Activated CD4-positive, alpha-beta memory T cell treated with anti-CD3 and anti-CD28 coated beads for 36 hours (primary cell): ENCODE data around the gene FBXO21. TPM values are rescaled to one million over a fixed set of nuclear protein-coding genes. Genes with fewer than 3 reads are reported as not detected.
"Not testable (repeated sequence)": the region's sequence is repeated elsewhere in the genome, so short reads cannot be mapped to it uniquely, and the experiment has no call there.

ENCODE experiments used
- CTCF ChIA-PET: fragments of 350-600 bp; sonication (Branson Sonifier 250); formaldehyde crosslinking; loops from one replicate; lab custom pipeline; 2021; ENCODE audit warnings: antibody characterized with exemption, inconsistent platforms; lab: Charles Lee
- POLR2A ChIA-PET: fragments of 350-600 bp; sonication (Branson Sonifier 250); formaldehyde crosslinking; loops from one replicate; lab custom pipeline; 2021; ENCODE audit warnings: antibody characterized with exemption; lab: Charles Lee
- DNase-seq: peaks from one replicate; pipeline ENCODE4 v3.0.0-alpha.2; 2020
- H3K27ac Mint-ChIP-seq: one replicate; pipeline ENCODE4 v1.8.0; 2021; ENCODE audit warnings: mixed read lengths
- H3K27me3 Mint-ChIP-seq: one replicate; pipeline ENCODE4 v1.8.0; 2021; ENCODE audit warnings: mixed read lengths
- H3K36me3 Mint-ChIP-seq: one replicate; pipeline ENCODE4 v1.8.0; 2021; ENCODE audit warnings: mixed read lengths
- H3K4me1 Mint-ChIP-seq: one replicate; pipeline ENCODE4 v1.8.0; 2021; ENCODE audit warnings: low read depth, mixed read lengths
- H3K4me3 Mint-ChIP-seq: one replicate; pipeline ENCODE4 v1.8.0; 2021; ENCODE audit warnings: mild to moderate bottlenecking, mixed read lengths
- H3K9me3 Mint-ChIP-seq: one replicate; pipeline ENCODE4 v1.8.0; 2021; ENCODE audit warnings: mixed read lengths
- intact Hi-C: fragments of 100-400 bp; cut with micrococcal nuclease; formaldehyde crosslinking; loops from one replicate; pipeline ENCODE4 v1.15.1; 2023
- total RNA-seq, 2 experiments: library from RNA; stranded (reverse); gene quantifications; one replicate each; pipeline ENCODE4 v1.2.3, GENCODE V29; 2021

The FBXO21 gene
- total RNA-seq, 2 experiments from 2014 or later: 23.3 to 23.7 TPM

DNA sequence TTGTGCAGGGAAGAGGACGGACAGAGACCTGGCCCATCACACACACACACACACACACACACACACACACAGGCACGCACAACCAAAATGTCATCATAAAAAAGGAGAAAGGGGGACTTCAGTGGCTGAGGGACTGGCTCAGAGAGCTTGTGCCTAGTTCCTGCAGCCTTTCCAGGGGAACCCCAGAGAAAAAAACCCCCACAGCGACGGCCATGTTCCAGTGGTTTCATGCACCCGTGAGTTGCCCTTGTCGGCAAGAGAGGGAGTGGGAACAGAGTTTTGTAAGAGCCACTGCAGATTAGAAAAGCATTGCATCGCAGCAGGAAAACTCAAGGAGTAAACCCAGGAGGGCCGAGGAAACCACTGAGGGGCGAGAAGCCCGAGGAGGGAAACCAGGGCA is 24.5 kb upstream of the FBXO21 start:
- intact Hi-C loops: no loop called here
- Mint-ChIP-seq H3K27me3 (peaks cover 4% of the 10 kb centered on the region), H3K36me3 (no peaks in the 10 kb centered on the region), H3K9me3 (no peaks in the 10 kb centered on the region), H3K27ac (no peak overlapping the region), H3K4me1 (no peaks in the 10 kb centered on the region), H3K4me3 (no peak overlapping the region)
- no peak for DNase-seq
- POLR2A ChIA-PET: no interaction called here
- CTCF ChIA-PET: interaction anchor here (0.6 to 1.5 kb wide), 2 partner anchors 373 to 641 kb away, joined by 3 read pairs; no protein-coding TSS in a partner anchor

DNA sequence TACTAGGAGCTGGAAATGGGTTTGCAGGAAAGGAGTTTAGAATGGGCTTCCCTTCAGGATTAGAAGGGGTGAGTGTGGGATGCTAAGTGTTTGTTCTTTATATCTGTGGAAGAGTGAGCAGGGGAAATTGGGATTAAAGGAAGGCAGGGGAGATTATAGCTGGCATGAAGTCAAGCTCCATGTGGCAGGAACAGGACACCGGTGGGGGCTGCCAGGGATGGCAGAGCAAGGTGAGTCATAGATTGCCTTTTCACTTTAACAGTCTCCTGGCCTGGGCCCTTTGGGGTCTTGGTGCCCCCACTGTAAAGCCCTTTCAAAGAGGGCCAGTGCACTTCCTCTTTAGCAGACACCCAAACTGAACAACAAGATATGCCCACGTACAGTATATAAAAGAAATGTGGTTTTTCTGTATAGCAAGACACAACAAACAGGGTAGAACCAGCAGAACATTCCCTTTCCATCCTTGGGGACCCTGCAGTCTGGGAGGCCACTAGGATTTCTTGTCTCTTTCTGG is 23.1 kb upstream of the FBXO21 start:
- CTCF ChIA-PET: interaction anchor here (0.7 to 4.4 kb wide), 6 partner anchors 23 to 636 kb away, joined by 3 to 32 read pairs (median 6); no protein-coding TSS in a partner anchor
- POLR2A ChIA-PET: no interaction called here
- H3K27me3 Mint-ChIP-seq: peaks cover 6% of the 10 kb centered on the region
- H3K27ac Mint-ChIP-seq: no peak overlapping the region
- H3K4me1 Mint-ChIP-seq: no peaks in the 10 kb centered on the region
- no peak overlapping the region for H3K4me3 Mint-ChIP-seq
- H3K9me3 Mint-ChIP-seq: no peaks in the 10 kb centered on the region
- DNase-seq: no peak
- intact Hi-C loops: no loop called here
- no peaks in the 10 kb centered on the region for H3K36me3 Mint-ChIP-seq

DNA sequence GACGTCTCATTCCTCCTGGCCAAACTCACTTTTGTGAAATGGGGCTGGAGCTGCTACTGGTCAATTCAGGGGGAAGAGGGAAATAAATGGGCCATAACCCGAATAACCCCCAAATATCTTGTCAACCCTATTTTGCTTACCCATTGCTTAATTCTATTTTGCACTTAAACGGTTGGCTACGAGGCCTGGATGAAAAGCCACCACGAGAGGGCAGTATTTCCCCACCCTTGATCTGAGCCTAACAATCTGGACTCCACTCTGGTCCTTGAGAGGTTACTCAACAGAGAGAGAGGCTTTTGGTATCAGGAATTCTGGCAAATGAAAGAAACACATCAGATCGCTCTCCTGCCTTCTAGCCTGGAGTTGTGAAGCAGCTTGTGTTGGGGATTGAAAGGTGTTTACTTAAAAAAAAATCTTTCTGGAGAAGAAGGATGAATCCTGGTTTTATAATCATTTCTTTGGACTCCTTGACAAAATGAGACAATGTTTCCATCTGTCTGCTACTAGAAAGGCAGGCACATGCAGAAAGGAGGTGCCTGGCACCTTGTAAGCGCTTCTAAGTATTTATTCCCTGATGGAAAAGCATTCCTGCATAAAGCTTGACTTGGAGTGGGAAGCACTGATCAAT is 22.4 kb upstream of the FBXO21 start:
- Mint-ChIP-seq H3K4me1 (no peaks in the 10 kb centered on the region), H3K4me3 (no peak overlapping the region), H3K27ac (no peak overlapping the region), H3K9me3 (no peaks in the 10 kb centered on the region), H3K36me3 (no peaks in the 10 kb centered on the region), H3K27me3 (peaks cover 7% of the 10 kb centered on the region)
- peak; percentile 75 for DNase-seq
- POLR2A ChIA-PET: no interaction called here
- intact Hi-C loops: loop anchor here (1.0 kb wide), 2 partner anchors 375 to 625 kb away; no protein-coding TSS in a partner anchor
- CTCF ChIA-PET: interaction anchor here (0.7 to 4.4 kb wide), 7 partner anchors 24 to 637 kb away, joined by 3 to 32 read pairs (median 6); no protein-coding TSS in a partner anchor

DNA sequence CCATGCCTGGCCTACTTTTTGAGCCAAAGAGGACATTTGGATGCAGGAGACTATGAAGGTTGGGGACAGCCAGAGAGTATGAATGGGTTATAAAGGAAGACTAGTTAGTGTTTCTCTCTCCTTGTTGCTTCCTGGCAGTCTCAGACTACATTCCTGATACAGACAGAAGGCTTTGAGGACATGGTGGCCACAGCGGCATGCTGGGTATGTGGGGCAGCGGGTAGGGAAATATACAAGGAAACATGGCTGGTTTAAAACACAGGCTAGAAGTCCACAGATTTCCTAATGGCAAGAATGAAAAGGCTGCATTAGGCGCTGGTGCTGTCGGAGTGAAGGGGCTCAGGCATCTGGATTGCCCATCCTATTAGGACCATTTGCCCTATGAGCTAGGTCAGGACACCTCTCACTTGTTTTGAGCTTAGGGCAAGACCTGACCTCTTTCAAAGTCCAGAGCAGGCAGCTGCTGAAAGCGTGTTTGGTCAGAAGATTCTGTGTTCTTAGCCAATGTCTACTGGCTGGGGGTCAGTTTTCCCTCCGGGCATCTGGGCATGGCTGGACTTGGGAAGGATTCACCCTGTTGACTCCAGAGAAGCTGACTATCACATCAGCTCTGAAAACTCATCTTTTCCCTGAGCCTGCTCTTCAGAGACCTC is 20.1 kb upstream of the FBXO21 start:
- DNase-seq: no peak
- CTCF ChIA-PET: interaction anchor here (0.6 to 4.4 kb wide), 5 partner anchors 11 to 1223 kb away, joined by 3 to 32 read pairs (median 7); no protein-coding TSS in a partner anchor
- intact Hi-C loops: no loop called here

DNA sequence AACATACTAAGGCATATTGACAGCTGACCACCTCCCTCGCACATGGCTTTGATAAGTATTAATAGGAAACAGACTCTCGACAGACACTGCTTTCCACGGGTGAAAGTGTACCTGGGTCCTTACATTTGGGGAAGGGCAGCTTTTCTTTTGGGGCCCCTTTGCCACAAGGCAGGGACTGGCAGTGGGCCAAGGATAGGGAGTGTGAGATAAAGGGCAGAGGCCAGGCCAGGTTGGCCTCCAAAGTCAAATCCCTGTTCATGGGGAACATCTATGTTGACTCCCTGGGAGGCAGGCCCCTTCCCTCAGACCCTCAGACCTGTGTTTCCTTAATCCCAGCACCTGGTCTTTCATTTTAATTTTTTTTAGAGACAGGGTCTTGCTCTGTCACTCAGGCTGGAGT is 19.4 kb upstream of the FBXO21 start:
- POLR2A ChIA-PET: no interaction called here
- CTCF ChIA-PET: interaction anchor here (1.4 kb wide), 1 partner anchor 11 kb away, joined by 5 read pairs; no protein-coding TSS in a partner anchor
- no peak for DNase-seq
- intact Hi-C loops: no loop called here
- no peaks in the 10 kb centered on the region for H3K36me3 Mint-ChIP-seq
- H3K9me3 Mint-ChIP-seq: no peaks in the 10 kb centered on the region
- no peak overlapping the region for H3K27ac Mint-ChIP-seq
- no peaks in the 10 kb centered on the region for H3K4me1 Mint-ChIP-seq
- no peak overlapping the region for H3K4me3 Mint-ChIP-seq
- H3K27me3 Mint-ChIP-seq: peaks cover 10% of the 10 kb centered on the region

More for the DNA sequence above, 20.1 kb upstream of the FBXO21 start:
- Mint-ChIP-seq H3K36me3 (no peaks in the 10 kb centered on the region), H3K4me1 (no peaks in the 10 kb centered on the region), H3K4me3 (no peak overlapping the region), H3K27ac (no peak overlapping the region), H3K9me3 (no peaks in the 10 kb centered on the region), H3K27me3 (peaks cover 10% of the 10 kb centered on the region)
- POLR2A ChIA-PET: no interaction called here

DNA sequence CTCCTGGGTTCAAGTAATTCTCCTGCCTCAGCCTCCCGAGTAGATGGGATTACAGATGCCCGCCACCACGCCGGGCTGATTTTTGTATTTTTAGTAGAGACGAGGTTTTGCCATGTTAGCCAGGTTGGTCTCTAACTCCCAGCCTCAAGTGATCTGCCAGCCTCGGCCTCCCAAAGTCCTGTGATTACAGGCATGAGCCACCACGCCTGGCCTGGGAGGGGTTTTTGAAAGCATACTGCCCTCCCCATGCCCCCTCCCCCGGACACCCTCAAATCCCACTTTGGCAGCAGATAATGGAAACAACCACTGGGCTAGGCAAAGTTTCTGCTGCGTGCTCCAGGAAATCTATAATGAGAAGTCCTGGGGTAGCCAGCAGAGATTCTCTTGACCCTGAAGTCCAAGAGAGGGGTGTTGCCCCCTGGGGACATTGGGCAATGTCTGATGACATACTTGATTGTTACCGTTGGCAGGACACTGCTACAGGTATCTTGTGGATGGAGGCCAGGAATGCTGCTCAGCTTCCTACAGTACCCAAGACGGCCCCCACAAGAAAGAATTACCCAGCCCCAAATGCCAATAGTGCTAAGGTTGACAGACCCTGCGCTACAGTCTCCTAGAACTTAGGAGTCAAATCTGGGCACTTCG is 18.7 kb upstream of the FBXO21 start:
- Mint-ChIP-seq H3K9me3 (no peaks in the 10 kb centered on the region), H3K4me1 (no peaks in the 10 kb centered on the region), H3K27ac (no peak overlapping the region), H3K4me3 (no peak overlapping the region), H3K36me3 (no peaks in the 10 kb centered on the region), H3K27me3 (peaks cover 10% of the 10 kb centered on the region)
- DNase-seq: no peak
- ChIA-PET CTCF (no interaction called here), POLR2A (no interaction called here)
- intact Hi-C loops: no loop called here

DNA sequence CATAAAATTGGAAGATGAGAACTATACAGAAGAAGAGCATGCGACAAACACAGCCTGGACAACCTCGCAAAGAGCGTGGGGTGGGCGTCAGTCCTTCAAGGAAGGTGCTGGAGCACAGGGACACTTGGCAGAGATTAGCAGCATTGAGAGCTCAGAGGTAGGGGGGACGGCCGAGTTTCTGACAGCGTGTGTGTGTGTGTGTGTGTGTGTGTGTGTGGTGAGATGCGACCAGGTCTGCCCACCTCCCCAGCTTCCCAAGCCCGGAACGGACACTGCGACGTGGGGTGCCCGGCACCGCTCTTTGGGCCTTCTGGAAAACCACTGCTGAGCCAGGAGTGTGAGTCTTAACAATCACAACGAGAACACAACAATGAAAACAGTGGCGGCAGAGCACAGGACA is 17.9 kb upstream of the FBXO21 start:
- intact Hi-C loops: no loop called here
- Mint-ChIP-seq H3K4me3 (no peak overlapping the region), H3K27me3 (peaks cover 10% of the 10 kb centered on the region), H3K36me3 (no peaks in the 10 kb centered on the region), H3K27ac (no peak overlapping the region), H3K4me1 (no peaks in the 10 kb centered on the region), H3K9me3 (no peaks in the 10 kb centered on the region)
- ChIA-PET CTCF (no interaction called here), POLR2A (no interaction called here)
- DNase-seq: no peak

DNA sequence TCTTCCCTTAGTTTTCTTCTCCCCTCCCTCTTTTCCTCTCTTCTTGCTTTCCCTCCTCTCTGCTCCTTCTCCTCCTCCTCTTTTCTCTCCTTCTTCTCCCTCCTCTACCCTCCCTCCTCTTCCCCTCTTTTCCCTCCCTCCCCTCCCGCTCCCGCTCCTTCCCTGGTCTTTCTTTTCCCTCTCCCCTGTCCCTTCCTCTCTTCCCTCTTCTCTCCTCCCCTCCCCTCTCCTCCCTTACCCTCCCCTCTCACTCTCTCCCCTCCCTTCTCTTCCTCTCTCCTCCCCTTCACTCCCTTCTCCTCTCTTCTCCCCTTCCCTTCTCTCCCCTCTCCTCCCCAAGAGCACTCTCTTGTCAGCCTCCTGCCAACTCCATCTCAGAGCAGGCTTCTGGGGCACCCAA is 17.4 kb upstream of the FBXO21 start:
- H3K4me3 Mint-ChIP-seq: no peak overlapping the region
- H3K27me3 Mint-ChIP-seq: peaks cover 10% of the 10 kb centered on the region
- no peaks in the 10 kb centered on the region for H3K9me3 Mint-ChIP-seq
- H3K27ac Mint-ChIP-seq: no peak overlapping the region
- intact Hi-C loops: no loop called here
- POLR2A ChIA-PET: no interaction called here
- H3K4me1 Mint-ChIP-seq: no peaks in the 10 kb centered on the region
- no peak for DNase-seq
- H3K36me3 Mint-ChIP-seq: no peaks in the 10 kb centered on the region
- CTCF ChIA-PET: no interaction called here

DNA sequence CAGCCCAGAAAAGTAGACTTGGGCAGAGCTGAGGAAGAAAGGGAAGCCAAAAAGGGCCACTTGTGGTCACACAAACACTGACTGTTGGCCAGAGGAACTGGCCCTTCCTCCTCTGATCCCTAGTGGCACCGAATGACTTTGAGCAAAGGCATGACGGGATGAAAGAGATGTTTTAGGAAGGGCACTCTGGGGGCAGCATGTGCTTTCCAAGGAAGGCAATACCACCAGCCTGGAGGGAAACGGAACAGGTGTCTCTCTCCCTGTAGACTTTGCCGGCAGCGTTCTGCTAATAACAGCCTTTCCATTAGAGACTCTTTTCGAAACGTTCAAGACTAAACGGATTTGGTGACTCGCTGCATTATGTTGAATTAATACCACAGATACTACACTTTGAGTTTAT is 12.3 kb upstream of the FBXO21 start:
- no peak overlapping the region for H3K4me3 Mint-ChIP-seq
- H3K27ac Mint-ChIP-seq: no peak overlapping the region
- ChIA-PET POLR2A (no interaction called here), CTCF (no interaction called here)
- H3K4me1 Mint-ChIP-seq: no peaks in the 10 kb centered on the region
- intact Hi-C loops: no loop called here
- H3K27me3 Mint-ChIP-seq: peaks cover 16% of the 10 kb centered on the region
- no peaks in the 10 kb centered on the region for H3K36me3 Mint-ChIP-seq
- no peak for DNase-seq
- H3K9me3 Mint-ChIP-seq: no peaks in the 10 kb centered on the region

DNA sequence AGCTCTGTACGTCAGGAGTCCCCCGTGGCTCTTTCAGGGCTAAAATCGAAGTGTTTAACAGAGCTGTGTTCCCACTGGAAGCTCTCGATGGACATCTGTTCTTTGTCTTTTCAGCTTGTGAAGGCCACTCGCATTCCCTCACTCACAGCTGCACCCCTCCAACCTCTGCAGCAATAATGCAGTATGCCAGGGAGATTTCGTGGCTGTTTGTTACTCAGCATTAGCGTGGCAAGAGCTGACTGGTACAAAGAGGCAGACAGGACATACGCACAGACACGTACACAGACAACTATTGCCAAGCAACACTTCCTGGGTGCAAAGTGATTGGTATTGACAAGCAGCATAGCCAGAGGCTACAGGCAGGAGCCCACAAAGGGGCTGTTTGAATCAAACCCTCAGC is 11.8 kb upstream of the FBXO21 start:
- H3K9me3 Mint-ChIP-seq: no peaks in the 10 kb centered on the region
- no peaks in the 10 kb centered on the region for H3K36me3 Mint-ChIP-seq
- CTCF ChIA-PET: no interaction called here
- POLR2A ChIA-PET: no interaction called here
- H3K4me3 Mint-ChIP-seq: no peak overlapping the region
- intact Hi-C loops: no loop called here
- DNase-seq: no peak
- H3K27ac Mint-ChIP-seq: no peak overlapping the region
- peaks cover 14% of the 10 kb centered on the region for H3K27me3 Mint-ChIP-seq
- H3K4me1 Mint-ChIP-seq: no peaks in the 10 kb centered on the region

DNA sequence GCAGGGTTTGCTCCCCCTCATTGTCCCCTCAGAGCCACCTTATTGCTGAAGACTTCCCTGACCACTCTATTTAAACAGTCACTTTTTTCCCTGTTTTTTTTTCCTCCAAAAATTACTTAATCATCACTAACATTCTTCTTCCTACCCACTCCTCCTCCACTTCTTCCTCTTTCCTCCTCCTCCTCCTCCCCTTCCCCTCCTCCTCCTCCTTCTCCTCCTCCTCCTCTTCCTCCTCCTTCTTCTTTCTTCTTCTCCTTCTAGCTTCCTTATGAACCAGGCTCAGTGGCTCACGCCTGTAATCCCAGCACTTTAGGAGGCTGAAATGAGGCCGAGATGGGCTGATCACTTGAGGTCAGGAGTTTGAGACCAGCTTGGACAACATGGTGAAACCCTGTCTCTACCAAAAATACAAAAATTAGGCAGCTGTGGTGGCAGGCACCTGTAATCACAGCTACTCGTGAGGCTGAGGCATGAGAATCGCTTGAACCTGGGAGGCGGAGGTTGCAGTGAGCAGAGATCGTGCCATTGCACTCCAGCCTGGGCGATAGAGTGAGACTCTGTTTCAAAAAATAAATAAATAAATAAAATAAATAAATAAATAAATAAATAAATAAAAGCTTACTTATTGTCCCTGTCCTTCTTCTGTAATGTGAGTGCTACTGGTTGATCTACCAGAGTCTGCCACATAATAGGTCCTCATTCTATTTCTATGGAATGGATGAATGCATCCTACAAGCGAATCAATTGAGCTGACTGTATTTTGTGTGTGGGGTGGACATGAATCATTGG is 9.9 kb upstream of the FBXO21 start:
- H3K4me1 Mint-ChIP-seq, H3K36me3 Mint-ChIP-seq, H3K9me3 Mint-ChIP-seq, DNase-seq, H3K4me3 Mint-ChIP-seq, H3K27ac Mint-ChIP-seq, intact Hi-C loops: not testable (repeated sequence)
- peaks cover 13% of the 10 kb centered on the region for H3K27me3 Mint-ChIP-seq
- POLR2A ChIA-PET: interaction anchor here (0.6 kb wide), 1 partner anchor 228 kb away, joined by 4 read pairs; no protein-coding TSS in a partner anchor
- CTCF ChIA-PET: interaction anchor here (0.6 to 1.3 kb wide), 2 partner anchors 11 to 16 kb away, joined by 3 to 7 read pairs; no protein-coding TSS in a partner anchor
